HUDEP-2 (cell line): Measurements from ENCODE around the gene HEG1.

ENCODE experiments used
- DNase-seq, 76 experiments: peaks; one replicate each; lab custom pipeline; 2025; ENCODE audit not compliant: unreplicated experiment in 76 of 76; lab: John Stamatoyannopoulos, UW

The HEG1 gene

GRCh38 chr3:124998247-124998630 is 57.6 kb downstream of the HEG1 start:
- no peak for DNase-seq

- DNase-seq = no peak
These were observed 58.2 kb downstream of the HEG1 start for GRCh38 chr3:124997303-124998246.

- DNase-seq = peak in 25 of 76 experiments; percentile 3 to 53 (median 16)
These were observed 60.3 kb downstream of the HEG1 start for GRCh38 chr3:124995460-124995994.

- no peak for DNase-seq
These were observed 62.3 kb downstream of the HEG1 start for GRCh38 chr3:124993466-124993865.

- DNase-seq = no peak
These were observed 63.8 kb downstream of the HEG1 start for GRCh38 chr3:124992041-124992440.

GRCh38 chr3:124986192-124987143 is 69.3 kb downstream of the HEG1 start:
- DNase-seq = peak in 1 of 76 experiments; percentile 3

- DNase-seq = no peak
These were observed 70.4 kb downstream of the HEG1 start for GRCh38 chr3:124985349-124985748.

GRCh38 chr3:124984754-124985153 is 71.0 kb downstream of the HEG1 start:
- no peak for DNase-seq

- DNase-seq = no peak
These were observed 72.9 kb downstream of the HEG1 start for GRCh38 chr3:124982855-124983254.

GRCh38 chr3:124981472-124981871 is 74.3 kb downstream of the HEG1 start:
- DNase-seq = no peak

GRCh38 chr3:124978627-124979026 is 77.2 kb downstream of the HEG1 start:
- no peak for DNase-seq

GRCh38 chr3:124976383-124976782 is 79.4 kb downstream of the HEG1 start:
- no peak for DNase-seq

GRCh38 chr3:124974691-124975090 is 81.1 kb downstream of the HEG1 start:
- DNase-seq = no peak

GRCh38 chr3:124973290-124973689 is 82.5 kb downstream of the HEG1 start:
- no peak for DNase-seq

- no peak for DNase-seq
These were observed 83.3 kb downstream of the HEG1 start for GRCh38 chr3:124972457-124972856.

GRCh38 chr3:124969963-124970722 is 85.7 kb downstream of the HEG1 start:
- no peak for DNase-seq

- no peak for DNase-seq
These were observed 86.6 kb downstream of the HEG1 start for GRCh38 chr3:124969190-124969589.

- no peak for DNase-seq
These were observed 87.8 kb downstream of the HEG1 start for GRCh38 chr3:124967964-124968363.

GRCh38 chr3:124966521-124967445 is 89.0 kb downstream of the HEG1 start:
- DNase-seq = no peak
